Caco-2 (cell line): Measurements from ENCODE around the gene UFD1. TPM values are rescaled to one million over a fixed set of nuclear protein-coding genes. Genes with fewer than 3 reads are reported as not detected.

ENCODE experiments used
- BruUV-seq: library from RNA; stranded (reverse); fragments of 400-500 nt; replicated peaks from 2 replicates; lab custom pipeline; 2021; lab: Mats Ljungman, UMichigan
- CTCF ChIA-PET: fragments of 300-600 bp; sonication (Branson Sonifier 250); formaldehyde crosslinking; loops from one replicate; lab custom pipeline; 2022; ENCODE audit warnings: antibody characterized with exemption; lab: Charles Lee
- POLR2A ChIA-PET: fragments of 300-600 bp; sonication (Branson Sonifier 250); formaldehyde crosslinking; loops from one replicate; lab custom pipeline; 2022; ENCODE audit warnings: antibody characterized with exemption; lab: Charles Lee
- DNase-seq, 2 experiments: peaks; one replicate each; pipeline versions ENCODE4 v3.0.0 to v3.0.0-alpha.2; 2020 to 2022
- H3K27me3 ChIP-seq: replicated peaks from 2 replicates; pipeline ENCODE4 v1.6.0; 2011; ENCODE audit warnings: low read length; ENCODE audit not compliant: control insufficient read depth, insufficient read depth
- H3K36me3 ChIP-seq: 2 replicates; pipeline ENCODE4 v1.5.1; 2011; ENCODE audit warnings: low read length; ENCODE audit not compliant: control insufficient read depth, insufficient read depth
- H3K4me1 ChIP-seq: fragments of 250-450 bp; sonication (Bioruptor Pico); 2 replicates; pipeline ENCODE4 v1.5.1; 2020; ENCODE audit warnings: mild to moderate bottlenecking
- H3K4me3 ChIP-seq: 2 replicates; pipeline ENCODE4 v1.5.1; 2011; ENCODE audit warnings: low read depth, mild to moderate bottlenecking, control low read depth, low read length
- H3K9me3 ChIP-seq: fragments of 250-450 bp; sonication (Bioruptor Pico); 2 replicates; pipeline ENCODE4 v1.5.1; 2020; ENCODE audit warnings: mild to moderate bottlenecking, moderate library complexity
- H3K27ac Mint-ChIP-seq: one replicate; pipeline ENCODE4 v1.8.0; 2022; ENCODE audit warnings: mixed read lengths; ENCODE audit not compliant: unreplicated experiment
- H3K27me3 Mint-ChIP-seq: one replicate; pipeline ENCODE4 v1.8.0; 2022; ENCODE audit warnings: mixed read lengths; ENCODE audit not compliant: insufficient read depth, unreplicated experiment
- H3K36me3 Mint-ChIP-seq: one replicate; pipeline ENCODE4 v1.8.0; 2022; ENCODE audit warnings: mild to moderate bottlenecking, mixed read lengths; ENCODE audit not compliant: insufficient read depth, unreplicated experiment
- H3K4me1 Mint-ChIP-seq: one replicate; pipeline ENCODE4 v1.8.0; 2022; ENCODE audit warnings: low read depth, mixed read lengths; ENCODE audit not compliant: unreplicated experiment
- H3K4me3 Mint-ChIP-seq: one replicate; pipeline ENCODE4 v1.8.0; 2022; ENCODE audit warnings: mild to moderate bottlenecking, moderate library complexity, mixed read lengths; ENCODE audit not compliant: unreplicated experiment
- H3K9me3 Mint-ChIP-seq: one replicate; pipeline ENCODE4 v1.8.0; 2022; ENCODE audit warnings: mixed read lengths; ENCODE audit not compliant: unreplicated experiment
- intact Hi-C: fragments of 100-400 bp; cut with micrococcal nuclease; formaldehyde crosslinking; loops from one replicate; pipeline ENCODE4 v1.10.0; 2022; ENCODE audit not compliant: unreplicated experiment
- total RNA-seq: library from RNA; stranded (reverse); gene quantifications from 2 replicates; pipeline ENCODE4 v1.2.3, GENCODE V29; 2022
- TF ChIP-seq, protein P1 (sequence below), 2 experiments: fragments of 200-600 bp in 1 of 2; IDR thresholded peaks; 1 replicate in 1 of 2; 2 replicates in 1 of 2; pipeline versions ENCODE4 v1.5.1 to v1.8.0; 2011 to 2022; ENCODE audit warnings: antibody characterized with exemption in 1 of 2, control low read depth in 1 of 2, inconsistent platforms in 1 of 2, low read depth in 1 of 2, low read length in 1 of 2, mild to moderate bottlenecking in 1 of 2, moderate library complexity in 1 of 2; ENCODE audit not compliant: insufficient read depth in 1 of 2, severe bottlenecking in 1 of 2, unreplicated experiment in 1 of 2

Gene UFD1
- total RNA-seq, 1 experiment from 2014 or later = 102 TPM

DNA sequence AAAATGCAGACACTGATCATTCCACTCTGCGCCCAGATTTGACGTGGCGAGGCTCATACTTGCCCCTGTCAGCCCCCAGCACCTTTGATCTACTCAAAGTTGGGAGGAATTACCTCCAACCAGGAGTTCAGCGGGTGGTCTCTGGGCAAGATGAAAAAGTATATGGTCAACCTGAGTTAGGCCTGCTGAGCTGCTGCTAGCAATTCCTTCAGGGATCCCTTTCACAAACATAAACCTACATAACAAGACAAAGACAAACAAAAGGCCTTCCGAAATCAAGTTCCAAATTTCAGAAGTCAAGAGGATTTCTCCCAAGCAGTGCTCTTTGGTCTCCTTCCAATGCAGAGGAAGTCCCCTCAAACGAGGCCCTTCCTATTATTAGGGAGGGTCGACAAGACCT lies 24.4 kb upstream of the UFD1 start:
- TF ChIP-seq, protein P1, sequence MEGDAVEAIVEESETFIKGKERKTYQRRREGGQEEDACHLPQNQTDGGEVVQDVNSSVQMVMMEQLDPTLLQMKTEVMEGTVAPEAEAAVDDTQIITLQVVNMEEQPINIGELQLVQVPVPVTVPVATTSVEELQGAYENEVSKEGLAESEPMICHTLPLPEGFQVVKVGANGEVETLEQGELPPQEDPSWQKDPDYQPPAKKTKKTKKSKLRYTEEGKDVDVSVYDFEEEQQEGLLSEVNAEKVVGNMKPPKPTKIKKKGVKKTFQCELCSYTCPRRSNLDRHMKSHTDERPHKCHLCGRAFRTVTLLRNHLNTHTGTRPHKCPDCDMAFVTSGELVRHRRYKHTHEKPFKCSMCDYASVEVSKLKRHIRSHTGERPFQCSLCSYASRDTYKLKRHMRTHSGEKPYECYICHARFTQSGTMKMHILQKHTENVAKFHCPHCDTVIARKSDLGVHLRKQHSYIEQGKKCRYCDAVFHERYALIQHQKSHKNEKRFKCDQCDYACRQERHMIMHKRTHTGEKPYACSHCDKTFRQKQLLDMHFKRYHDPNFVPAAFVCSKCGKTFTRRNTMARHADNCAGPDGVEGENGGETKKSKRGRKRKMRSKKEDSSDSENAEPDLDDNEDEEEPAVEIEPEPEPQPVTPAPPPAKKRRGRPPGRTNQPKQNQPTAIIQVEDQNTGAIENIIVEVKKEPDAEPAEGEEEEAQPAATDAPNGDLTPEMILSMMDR (IDR thresholded peaks at IDR 0.05; ENCODE audit: insufficient read depth in 1 of 2, low read depth in 1 of 2, low read length in 1 of 2, severe bottlenecking in 1 of 2, unreplicated experiment in 1 of 2) = no peak
- no peaks in the 10 kb centered on the region for H3K27me3 Mint-ChIP-seq
- H3K27ac Mint-ChIP-seq = no peak overlapping the region
- H3K4me1 Mint-ChIP-seq = no peaks in the 10 kb centered on the region
- no peaks in the 10 kb centered on the region for H3K9me3 Mint-ChIP-seq
- BruUV-seq = no TSS peak
- H3K4me1 ChIP-seq = no peaks in the 10 kb centered on the region
- no peaks in the 10 kb centered on the region for H3K36me3 ChIP-seq
- DNase-seq = no peak
- no peaks in the 10 kb centered on the region for H3K27me3 ChIP-seq
- intact Hi-C loops = no loop called here
- H3K36me3 Mint-ChIP-seq = peaks cover 23% of the 10 kb centered on the region
- H3K9me3 ChIP-seq = no peaks in the 10 kb centered on the region
- CTCF ChIA-PET = interaction anchor here (1.2 kb wide), 1 partner anchor 127 kb away, joined by 6 read pairs; no protein-coding TSS in a partner anchor
- no peak overlapping the region for H3K4me3 ChIP-seq
- POLR2A ChIA-PET = no interaction called here
- H3K4me3 Mint-ChIP-seq = no peak overlapping the region

DNA sequence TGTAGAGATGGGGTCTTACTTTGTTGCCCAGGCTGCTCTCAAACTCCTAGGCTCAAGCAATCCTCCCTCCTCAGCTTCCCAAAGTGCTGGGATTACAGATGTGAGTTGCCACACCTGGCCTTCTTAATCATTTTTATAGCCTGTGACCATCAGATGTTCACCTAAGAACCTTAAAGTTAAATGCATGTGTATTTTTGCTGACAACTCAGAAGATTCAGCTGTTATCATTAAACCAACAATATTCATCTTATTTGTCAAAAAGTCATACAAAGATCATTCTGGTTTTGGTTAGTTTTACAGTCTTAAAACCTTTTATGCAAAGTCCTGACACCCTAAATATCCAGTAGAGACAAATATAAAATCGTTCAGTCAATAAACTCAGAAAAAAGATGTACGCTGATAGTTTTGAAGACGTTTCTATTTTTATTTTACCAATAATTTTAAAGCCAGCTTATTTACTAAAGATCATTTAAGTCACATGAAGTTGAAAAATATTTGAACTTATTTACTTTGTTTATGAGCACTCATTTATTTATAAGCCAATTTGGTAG lies 23.0 kb upstream of the UFD1 start:
- H3K27ac Mint-ChIP-seq = no peak overlapping the region

DNA sequence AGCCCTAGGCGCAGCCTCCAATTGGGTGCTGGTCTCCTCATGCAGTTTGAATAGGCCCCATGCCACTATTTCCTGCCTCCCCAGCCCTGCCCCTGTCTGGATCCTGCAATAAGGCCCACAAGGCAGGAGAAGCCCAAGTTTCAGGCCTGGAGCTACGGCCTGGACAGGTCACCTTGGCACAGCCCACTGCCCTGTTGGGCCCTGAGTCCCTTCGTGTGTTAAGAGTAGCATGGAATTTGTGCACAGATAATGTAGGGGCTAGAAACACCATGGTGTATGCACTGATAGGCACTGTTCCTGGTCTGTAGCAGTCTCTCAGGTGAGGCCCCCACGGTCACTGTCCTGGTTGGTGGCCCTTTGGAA lies 20.9 kb upstream of the UFD1 start:
- Mint-ChIP-seq H3K36me3 (peaks cover 22% of the 10 kb centered on the region), H3K27me3 (no peaks in the 10 kb centered on the region), H3K4me3 (no peak overlapping the region), H3K9me3 (no peaks in the 10 kb centered on the region), H3K4me1 (no peaks in the 10 kb centered on the region), H3K27ac (no peak overlapping the region)
- H3K4me3 ChIP-seq = no peak overlapping the region
- no peaks in the 10 kb centered on the region for H3K4me1 ChIP-seq
- no peaks in the 10 kb centered on the region for H3K36me3 ChIP-seq
- no TSS peak for BruUV-seq
- intact Hi-C loops = no loop called here
- CTCF ChIA-PET = no interaction called here
- POLR2A ChIA-PET = no interaction called here
- TF ChIP-seq, protein P1 (IDR thresholded peaks at IDR 0.05; ENCODE audit: insufficient read depth in 1 of 2, low read depth in 1 of 2, low read length in 1 of 2, severe bottlenecking in 1 of 2, unreplicated experiment in 1 of 2) = no peak
- no peaks in the 10 kb centered on the region for H3K27me3 ChIP-seq
- no peak for DNase-seq
- no peaks in the 10 kb centered on the region for H3K9me3 ChIP-seq

More for the DNA sequence above, 23.0 kb upstream of the UFD1 start:
- Mint-ChIP-seq H3K4me1 (no peaks in the 10 kb centered on the region), H3K9me3 (no peaks in the 10 kb centered on the region), H3K4me3 (no peak overlapping the region), H3K27me3 (no peaks in the 10 kb centered on the region), H3K36me3 (peaks cover 29% of the 10 kb centered on the region)
- BruUV-seq = no TSS peak
- DNase-seq = no peak
- CTCF ChIA-PET = interaction anchor here (1.2 kb wide), 1 partner anchor 128 kb away, joined by 6 read pairs; no protein-coding TSS in a partner anchor
- POLR2A ChIA-PET = no interaction called here
- Histone ChIP-seq H3K4me3 (no peak overlapping the region), H3K36me3 (no peaks in the 10 kb centered on the region), H3K27me3 (no peaks in the 10 kb centered on the region), H3K9me3 (no peaks in the 10 kb centered on the region), H3K4me1 (no peaks in the 10 kb centered on the region)
- intact Hi-C loops = no loop called here
- TF ChIP-seq, protein P1 (IDR thresholded peaks at IDR 0.05; ENCODE audit: insufficient read depth in 1 of 2, low read depth in 1 of 2, low read length in 1 of 2, severe bottlenecking in 1 of 2, unreplicated experiment in 1 of 2) = no peak
